GM18505 (cell line): ENCODE data around the gene MACROH2A1.

Experiments
- ATAC-seq: cut with Tn5 transposase; IDR thresholded peaks from one replicate; pipeline ENCODE4 v1.9.1; 2021; ENCODE audit not compliant: unreplicated experiment
- POLR2A ChIP-seq: IDR thresholded peaks from 4 replicates; pipeline ENCODE4 v1.6.1; 2011; ENCODE audit warnings: borderline replicate concordance; ENCODE audit not compliant: insufficient read depth, insufficient read length; ENCODE audit errors: extremely low read depth

MACROH2A1 gene

DNA sequence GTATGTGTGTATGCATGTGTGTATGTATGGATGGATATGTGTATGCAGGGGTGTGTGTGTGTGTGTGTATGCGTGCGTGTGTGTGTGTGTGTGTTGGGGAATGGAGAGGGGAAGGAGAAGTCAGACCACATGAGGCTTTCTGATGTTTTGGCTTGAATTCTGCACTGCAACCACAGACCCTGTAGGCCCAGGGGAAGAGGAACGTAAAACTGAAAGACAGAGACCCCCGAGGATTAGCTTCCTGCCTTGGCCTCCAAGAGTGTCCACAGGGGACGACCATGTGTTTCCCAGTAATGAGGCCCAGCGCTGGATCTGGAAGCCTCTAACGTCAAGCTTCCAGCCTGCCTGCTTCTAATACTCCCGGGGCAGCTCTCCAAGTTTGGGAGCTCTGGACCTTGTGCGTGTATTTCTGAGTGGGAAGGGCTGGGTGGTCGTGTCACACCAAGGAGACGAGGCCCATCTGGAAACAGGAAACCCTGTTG is 42.4 kb upstream of the MACROH2A1 start:
- no peak for TF ChIP-seq POLR2A
- ATAC-seq: no peak

DNA sequence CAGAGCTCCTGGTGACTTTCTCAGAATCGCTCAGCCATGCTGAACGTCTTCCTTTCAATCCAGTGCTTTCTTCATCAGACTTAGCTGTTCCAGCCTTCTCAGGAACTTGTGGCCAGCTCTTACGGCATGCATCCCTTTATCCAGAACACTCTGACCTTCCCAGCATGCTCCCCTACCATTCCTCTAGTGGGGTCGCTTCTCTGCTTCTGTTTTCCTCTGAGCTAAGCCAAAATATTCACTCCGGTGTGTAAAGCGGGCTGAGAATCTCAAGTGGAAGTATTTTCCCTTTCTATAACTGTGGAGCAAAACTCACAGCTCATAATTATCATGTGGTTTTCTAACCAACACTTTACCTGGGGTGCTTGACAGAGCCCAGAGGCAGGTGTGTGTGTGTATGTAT is 41.9 kb upstream of the MACROH2A1 start:
- no peak for TF ChIP-seq POLR2A

DNA sequence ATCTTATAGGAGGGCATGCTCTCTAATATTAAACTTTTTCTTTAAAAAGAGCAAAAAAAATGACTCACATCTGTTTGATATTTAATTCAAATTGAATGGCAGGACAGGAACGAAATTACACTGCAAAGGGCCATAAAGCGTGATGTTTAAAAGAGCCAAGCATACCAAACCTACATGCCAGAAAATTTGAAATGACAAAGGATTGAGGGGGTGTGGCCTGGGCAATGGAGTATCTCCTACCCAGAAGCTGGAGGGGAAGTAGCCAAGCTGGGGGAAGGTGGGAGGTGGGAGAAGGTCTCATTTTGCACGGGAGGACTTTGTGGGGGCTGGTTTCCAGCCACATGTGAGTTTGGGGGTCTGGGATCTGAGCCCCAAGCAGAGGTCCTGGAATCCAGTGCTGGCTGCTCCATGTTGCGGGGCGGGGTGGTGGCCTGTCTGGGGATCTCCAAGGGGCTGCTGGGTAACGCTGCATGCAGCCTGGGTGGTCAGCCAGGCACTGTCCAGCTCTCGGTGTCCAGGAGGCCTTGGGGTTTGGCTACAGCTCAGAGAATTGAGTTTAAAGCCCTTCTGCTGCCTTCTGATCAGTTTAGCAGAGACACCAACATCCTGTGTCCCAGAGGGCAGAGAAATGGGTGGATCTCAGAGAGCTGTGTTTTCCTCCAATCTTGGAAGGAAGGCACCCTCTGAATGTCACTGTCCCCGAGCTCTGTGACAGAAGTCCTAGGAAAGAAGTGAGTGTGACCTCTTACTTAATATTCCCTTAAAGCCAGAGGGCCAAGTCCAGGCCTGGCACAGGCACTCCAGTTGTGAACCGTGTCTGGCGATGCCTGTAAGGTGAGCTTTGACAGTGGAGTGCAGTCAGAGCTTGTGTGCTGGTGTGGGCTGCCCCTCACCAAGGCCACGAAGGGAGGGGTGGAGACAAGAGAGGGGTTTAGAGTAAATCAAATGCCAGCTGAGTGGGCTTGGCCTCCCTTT is 40.5 kb upstream of the MACROH2A1 start:
- no peak for ATAC-seq
- TF ChIP-seq POLR2A: no peak

More for the DNA sequence above, 41.9 kb upstream of the MACROH2A1 start:
- no peak for ATAC-seq

DNA sequence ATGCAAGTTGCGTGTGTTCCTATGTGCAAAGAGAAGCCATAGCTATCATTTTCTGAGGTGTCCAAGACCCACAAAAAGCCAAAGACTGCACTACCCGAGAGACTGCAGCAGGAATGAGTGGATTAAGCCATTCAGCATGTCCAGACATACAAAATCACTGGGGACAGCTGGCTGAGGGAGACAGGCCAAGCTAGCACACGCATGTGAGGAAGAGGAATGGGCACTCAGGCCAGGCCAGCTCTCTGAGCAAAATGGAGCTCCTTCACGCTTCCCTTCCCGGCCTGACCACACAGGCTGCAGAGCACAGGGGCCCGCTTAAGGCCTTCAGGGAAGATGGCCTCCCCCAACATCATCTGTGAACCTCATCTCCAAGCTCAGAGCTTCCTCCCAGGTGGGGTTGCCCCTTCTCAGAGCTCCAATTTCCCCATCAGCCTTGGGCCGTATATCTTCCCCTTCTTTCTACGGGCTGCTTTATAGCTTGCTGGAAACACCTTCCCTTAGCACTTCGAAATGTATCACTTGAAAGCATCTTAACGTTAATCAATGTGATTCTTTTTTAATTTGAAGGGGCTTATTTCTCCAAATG is 39.7 kb upstream of the MACROH2A1 start:
- ATAC-seq: no peak

DNA sequence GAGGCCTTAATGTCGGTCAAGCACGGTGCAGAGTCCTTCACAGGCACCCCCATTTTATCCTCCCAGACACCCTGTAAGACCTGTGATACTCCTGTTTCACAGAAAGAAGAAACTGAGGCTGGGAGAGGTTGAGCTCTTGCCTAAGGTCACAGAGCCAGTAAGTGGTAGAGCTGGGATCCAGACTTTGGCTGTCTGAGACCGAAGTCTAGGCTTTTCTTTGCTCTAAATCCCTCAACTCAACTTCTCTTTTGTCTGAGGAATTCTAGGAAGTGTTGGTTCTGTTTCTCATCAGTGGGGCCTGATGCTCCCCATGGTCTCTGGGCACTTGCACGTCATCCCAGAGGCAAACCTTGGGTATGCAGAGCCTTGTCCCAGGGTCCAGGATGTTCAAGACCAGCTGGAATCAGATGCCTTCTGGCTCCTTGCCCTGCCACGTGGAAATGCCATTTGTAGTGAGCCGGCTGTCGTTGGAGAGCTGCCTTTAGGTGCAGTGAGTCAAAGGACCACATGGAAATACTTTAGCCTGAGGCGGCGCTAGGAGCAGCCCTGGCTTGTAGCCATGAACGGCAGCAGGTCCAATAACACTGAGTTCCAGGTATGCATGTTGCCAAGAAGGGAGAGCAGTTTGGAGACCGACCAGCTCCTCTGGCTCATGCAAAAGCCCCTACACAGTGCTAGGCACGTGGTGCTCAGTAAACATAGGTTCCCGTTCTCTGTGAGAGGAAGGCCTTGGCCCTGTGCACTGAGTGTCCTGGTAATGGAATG is 38.9 kb upstream of the MACROH2A1 start:
- no peak for ATAC-seq
- TF ChIP-seq POLR2A: no peak

More for the DNA sequence above, 39.7 kb upstream of the MACROH2A1 start:
- no peak for TF ChIP-seq POLR2A

DNA sequence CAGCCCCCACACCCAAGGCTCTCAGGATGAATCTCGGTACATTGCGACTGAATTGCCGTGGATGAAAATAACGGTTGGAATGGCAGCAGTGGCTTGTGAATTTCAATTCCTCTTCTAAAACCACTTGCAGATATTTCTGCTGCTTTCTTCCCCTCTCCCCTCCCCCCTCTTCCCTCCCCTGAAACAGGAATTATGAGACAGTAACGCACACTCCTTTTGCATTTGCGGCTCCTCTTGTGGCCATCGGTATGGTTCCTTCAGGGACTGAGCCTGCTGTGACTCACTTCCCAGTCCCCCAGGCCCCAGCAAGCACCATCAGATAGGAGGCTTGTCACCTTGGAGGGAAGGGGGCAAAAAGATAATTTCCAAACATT is 38.4 kb upstream of the MACROH2A1 start:
- TF ChIP-seq POLR2A: no peak
- no peak for ATAC-seq

DNA sequence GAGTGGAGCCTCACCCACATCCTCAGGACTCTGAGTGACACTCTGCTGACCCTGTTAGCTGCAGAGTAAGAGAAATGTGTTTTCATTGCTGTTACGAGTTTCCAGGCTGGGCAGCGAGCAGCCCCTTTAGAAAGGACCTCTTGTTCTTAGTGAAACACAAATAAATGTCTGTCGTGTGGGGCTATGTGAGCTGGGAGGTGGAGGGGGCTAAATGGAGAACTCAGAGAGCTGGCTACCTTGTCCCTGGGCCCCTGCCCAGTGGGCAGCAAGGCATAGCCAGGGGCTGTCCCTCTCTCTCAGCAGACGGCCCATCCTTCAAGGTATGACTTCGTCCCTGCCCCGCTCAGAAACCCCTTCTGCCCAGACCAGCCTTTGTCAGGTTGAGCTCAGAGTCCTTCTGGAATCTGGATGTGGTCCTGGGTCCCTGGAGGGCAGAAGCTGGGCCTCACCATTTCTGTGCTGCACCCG is 38.0 kb upstream of the MACROH2A1 start:
- no peak for TF ChIP-seq POLR2A
- no peak for ATAC-seq

DNA sequence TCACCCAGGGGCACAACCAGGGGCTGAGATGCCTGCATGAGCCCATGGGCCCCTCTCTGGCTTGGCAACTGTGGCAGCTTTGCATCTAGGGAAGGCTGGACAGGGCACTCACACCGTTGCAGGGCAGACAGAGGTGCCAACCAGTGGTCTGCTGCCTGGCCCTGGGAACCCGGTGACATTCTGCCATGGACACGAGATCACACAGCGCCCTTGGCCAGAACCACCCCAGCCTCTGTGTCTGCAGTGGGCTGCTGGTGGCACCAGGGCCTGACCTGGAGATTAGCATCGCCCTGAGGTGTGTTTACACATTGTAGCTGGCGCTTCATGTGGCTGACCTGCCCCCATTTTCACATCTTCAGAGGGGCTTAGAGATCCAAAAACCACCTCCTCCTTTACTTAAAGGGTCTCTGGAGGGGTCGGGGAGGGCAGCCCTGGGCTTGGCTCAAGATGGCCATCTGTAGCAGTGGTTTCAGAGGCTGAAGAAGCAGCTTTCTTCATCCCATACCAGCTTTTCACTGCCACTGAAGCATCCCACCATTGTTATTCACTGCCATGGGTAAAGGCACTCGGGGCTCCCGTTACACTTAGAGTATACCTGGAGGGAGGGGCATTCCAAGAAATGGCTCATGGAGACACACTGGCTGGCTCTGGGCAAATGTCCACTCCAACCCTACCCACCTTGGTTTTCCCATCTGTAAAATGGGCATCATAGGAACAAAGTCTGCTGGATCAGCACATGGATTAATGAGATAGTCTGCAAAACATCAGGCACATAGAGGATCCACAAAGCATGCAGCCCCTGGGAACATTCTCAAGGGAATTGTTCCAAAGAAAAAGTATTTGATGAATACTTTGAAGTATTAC is 36.7 kb upstream of the MACROH2A1 start:
- no peak for ATAC-seq
- TF ChIP-seq POLR2A: no peak

DNA sequence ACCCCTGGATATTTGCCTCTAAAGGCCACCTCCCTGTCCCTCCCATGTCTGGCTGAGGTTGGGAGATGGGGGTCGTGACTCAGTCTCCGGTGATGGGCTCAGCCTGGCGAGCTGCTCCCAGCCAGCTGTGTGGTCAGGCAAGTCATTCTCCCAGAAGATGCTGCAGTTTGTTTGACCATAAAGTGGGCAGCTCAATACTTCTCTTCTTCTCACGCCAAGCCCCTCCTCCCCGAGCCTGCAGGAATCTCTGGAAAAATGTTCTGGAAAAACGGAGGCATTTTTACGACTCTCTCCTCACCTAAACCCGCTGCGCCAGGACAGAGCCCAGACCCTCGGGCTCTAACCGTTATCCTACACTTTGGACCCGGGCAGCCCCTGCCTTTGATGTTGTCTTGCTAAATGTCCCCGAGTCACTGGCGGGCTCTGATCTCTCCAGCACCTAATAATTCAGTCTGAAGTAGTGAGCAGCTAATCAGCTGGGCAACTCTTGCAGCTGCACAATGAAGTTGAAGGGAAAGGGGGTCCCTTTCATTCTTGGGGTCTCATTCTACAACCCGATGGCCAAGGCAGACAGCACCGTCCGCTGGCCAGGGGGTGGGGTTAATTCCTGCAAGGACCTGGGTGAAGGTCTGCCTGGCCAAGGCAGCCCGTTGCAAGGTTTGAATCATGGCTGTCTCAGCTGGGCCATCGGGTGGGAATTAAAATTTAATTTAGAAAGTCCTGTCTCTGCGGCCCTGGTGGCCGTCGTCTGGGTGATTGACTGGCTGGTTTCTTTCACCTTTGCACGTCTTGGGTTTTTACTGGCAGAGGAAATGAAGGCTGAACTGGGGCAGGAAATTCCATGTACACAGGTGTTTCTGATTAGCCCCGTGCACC is 35.8 kb upstream of the MACROH2A1 start:
- no peak for TF ChIP-seq POLR2A
- no peak for ATAC-seq

DNA sequence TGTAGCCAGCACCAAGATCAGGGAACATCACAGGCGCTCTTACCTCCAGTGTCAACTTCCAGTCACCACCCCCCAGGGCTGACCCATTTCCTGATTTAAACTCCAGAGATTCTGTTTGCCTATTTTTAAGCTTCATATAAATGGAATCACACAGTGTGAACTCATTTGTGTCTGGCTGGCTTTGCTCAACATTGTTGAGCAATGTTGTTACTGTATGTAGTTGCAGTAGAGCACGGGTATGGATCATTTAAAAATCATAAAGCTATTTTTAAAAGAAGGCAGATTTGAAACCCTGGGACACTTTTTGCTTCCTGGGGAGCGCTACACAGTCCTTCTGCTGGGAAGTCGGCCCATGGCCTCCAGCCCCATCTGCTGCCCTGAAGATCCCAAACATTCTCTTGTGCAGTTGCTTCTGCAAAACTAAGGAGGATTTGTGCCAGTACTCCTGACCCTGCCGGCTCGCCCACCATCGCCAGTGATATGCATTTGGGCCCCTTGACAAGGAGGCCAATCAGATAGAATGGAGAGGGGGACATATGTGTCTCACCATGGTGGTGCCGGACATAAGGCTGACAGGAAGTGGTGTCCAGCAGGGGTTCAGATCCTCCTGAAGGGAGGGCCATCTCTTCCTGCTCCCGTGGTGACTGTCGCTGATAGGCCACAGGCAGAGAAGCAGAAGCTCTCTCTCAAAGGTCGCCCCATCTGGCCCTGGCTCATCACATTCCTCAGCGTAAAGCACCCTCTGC is 34.8 kb upstream of the MACROH2A1 start:
- no peak for TF ChIP-seq POLR2A
- no peak for ATAC-seq

DNA sequence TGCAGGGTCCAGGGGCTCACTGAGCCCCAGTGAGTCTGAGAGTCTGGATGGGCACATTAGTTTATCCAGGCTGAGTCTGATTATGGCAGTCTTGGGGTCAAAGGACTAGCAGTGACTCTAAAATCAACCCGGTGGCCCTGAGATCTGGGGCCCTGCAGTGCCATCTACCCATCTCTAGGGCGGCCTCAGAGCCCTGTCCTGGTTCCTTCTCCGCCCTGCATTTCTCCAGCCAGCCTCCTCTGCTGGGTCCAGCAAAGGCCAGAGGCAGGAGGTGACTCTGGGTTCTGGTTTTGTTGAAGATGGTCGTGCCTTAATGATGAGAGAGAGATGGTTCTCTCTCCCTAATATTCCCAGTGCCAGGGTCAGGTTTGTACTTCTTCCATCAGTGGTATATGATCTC is 33.1 kb upstream of the MACROH2A1 start:
- ATAC-seq: no peak
- no peak for TF ChIP-seq POLR2A
